ENCODE measurements around the gene TACR1.
"Not testable (repeated sequence)": the region's sequence is repeated elsewhere in the genome, so short reads cannot be mapped to it uniquely, and the experiment has no call there.

The TACR1 gene

DNA sequence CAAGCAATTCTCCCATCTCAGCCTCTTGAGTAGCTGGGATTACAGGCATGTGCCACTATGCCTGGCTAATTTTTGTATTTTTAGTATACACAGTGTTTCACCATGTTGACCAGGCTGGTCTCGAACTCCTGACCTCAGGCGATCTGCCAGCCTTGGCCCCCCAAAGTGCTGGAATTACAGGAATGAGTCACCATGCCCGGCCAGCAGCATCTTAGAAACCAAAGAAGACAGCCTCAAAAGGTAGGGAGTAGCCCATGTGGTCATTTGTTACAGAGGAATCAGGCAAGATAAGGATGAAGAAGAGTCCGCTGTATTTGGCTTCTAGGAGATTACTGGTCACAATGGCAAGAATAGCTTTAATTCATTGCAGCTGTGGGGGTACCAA, 53.1 kb downstream of the TACR1 start:
- not testable (repeated sequence) for DNase-seq (ENCODE audit: low spot score)

- DNase-seq (ENCODE audit: low spot score) = no peak
Measured at GRCh38 chr2:75142081-75142480, 57.2 kb downstream of the TACR1 start.

- no peak for DNase-seq (ENCODE audit: low spot score)
Measured at GRCh38 chr2:75140288-75140687, 59.0 kb downstream of the TACR1 start.

GRCh38 chr2:75139171-75139570, 60.1 kb downstream of the TACR1 start:
- DNase-seq (ENCODE audit: low spot score) = no peak

GRCh38 chr2:75138528-75138927, 60.8 kb downstream of the TACR1 start:
- DNase-seq (ENCODE audit: low spot score) = no peak

DNA sequence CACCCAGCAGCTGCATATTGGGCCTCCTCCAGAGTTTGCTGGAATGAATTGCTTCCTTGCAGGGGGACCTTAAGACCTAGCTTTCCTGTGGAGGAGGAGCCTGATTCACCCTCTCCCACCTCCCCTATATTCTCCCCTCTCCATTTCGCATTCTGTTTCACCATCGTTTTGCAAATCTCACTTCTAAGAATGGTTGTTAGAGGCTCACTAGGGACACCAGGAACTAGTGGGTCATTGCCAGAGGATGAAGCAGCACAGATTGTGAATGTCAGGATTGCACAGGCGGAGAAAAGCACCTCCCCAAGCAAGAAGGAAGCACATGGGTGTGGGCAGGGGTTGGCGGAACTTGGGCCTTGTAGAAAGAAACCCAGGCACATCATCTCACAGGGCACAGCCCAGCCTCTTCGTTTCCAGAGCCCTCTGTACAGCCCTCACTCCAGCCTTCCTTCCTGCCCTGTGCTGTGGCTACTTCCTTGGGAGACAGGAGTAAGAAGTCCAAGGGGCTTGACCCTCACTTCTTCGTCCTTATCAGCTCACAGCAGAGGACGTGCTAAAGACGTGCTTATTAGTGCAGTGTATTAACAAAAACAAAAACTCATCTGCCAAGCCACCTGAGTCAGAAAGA, 63.4 kb downstream of the TACR1 start:
- DNase-seq (ENCODE audit: low spot score) = no peak

- no peak for DNase-seq (ENCODE audit: low spot score)
Measured at GRCh38 chr2:75134860-75135259, 64.5 kb downstream of the TACR1 start.

- no peak for DNase-seq (ENCODE audit: low spot score)
Measured at GRCh38 chr2:75133621-75134570, 65.4 kb downstream of the TACR1 start.

GRCh38 chr2:75130171-75130570, 69.1 kb downstream of the TACR1 start:
- no peak for DNase-seq (ENCODE audit: low spot score)

GRCh38 chr2:75123876-75124275, 75.4 kb downstream of the TACR1 start:
- no peak for DNase-seq (ENCODE audit: low spot score)

GRCh38 chr2:75113231-75113869, 86.0 kb downstream of the TACR1 start:
- no peak for DNase-seq (ENCODE audit: low spot score)

DNA sequence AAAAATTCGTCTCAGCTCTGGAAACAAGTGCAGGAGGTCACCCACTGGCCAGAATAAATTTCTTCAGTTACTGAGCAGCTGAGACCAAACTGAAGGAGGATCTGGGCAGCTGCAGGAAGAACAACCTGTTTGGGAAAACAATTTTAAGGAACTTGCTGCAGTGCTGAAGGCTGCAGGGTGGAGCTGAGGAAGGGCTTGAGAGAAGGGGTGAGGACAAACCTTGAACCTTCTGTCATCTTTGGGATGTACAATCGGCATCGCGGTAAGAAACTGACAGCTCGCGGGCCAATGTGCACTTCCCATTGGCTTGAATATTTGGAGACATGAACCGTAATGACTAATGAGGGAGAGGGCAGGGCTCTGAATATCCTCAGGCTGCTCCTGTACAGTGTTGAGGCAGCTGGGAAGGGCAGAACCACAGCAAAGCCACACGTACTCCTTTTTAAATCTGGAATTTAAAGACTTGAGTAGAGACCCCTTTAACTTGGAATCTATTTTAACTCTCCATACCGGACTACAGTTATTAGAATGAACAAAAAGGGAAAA, 90.3 kb downstream of the TACR1 start:
- no peak for DNase-seq (ENCODE audit: low spot score)

DNA sequence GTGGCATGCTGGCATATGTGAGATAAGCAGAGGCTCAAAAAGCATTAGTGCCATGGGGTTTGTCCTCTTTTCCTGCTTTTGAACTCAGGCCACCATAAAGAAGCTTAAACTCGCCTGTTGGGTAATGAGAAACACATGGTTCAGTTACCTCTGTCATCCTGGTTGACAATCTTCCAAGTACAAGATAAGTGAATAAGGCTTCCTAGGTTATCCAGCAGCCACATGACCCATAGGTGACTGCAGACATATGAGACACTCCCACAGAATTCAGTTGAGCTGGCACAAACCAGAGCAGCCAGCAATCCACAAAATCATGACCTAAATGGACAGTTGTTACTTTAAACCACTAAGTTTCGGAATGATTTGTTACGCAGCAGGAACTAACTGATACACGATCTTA, 97.3 kb downstream of the TACR1 start:
- DNase-seq (ENCODE audit: low spot score) = no peak

DNA sequence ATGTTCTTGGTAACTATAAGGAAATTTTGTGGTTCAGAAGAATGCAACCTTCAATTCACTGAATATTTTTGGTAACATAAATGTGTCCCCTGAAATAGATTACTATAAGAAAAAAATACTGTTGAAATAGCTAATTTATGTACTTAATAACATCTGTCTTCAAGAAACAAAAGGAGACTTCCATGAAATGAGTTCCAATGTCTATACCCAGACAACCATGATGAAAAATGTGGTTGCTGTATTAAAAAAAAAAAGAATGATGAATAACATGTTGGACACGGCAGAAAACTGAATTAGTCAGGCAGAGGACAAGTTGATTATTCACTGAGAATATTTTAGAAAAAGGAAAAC, 98.5 kb downstream of the TACR1 start:
- DNase-seq (ENCODE audit: low spot score) = no peak

GRCh38 chr2:75100011-75100800, 99.1 kb downstream of the TACR1 start:
- peak; percentile 41 for DNase-seq (ENCODE audit: low spot score)

GRCh38 chr2:75099521-75099922, 99.8 kb downstream of the TACR1 start:
- no peak for DNase-seq (ENCODE audit: low spot score)

DNA sequence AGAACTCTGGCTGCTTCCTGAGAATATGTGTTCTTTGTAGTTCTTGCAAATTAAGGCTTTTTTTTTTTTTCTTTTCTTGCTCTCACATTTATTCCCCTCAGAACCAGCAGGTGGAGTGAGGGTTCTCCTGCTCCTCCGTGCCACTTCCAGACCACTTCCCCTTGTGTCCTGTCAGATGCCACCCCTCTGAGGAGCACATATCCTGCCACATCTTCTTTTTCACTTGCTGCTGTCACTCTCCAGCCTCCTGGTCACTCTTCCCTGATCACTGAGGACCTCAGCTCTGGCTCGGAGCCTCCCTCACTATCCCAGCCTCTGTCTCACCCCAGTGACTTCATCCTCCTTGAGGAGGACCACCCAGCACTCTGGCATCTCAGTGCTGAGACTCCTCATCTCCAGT, 100.5 kb downstream of the TACR1 start:
- DNase-seq (ENCODE audit: low spot score) = peak; percentile 9

DNA sequence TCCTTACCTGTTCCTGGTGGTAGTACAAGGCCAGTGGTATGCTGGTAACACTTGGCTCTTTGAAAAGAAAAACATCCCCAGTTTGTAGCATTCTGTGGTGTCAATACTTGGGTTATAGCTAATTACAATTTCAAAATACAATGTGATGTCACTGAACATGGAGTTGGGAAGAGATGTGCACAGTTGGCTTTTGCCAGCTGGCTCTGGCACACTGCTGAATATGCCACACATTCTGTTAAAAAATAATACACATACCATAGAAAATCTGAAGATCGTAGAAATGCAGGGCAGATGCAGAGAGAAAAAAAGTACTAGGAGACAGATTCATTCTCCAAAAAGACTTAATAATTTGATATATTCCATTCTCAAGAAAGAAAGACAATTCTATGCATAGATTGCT, 101.5 kb downstream of the TACR1 start:
- no peak for DNase-seq (ENCODE audit: low spot score)

DNA sequence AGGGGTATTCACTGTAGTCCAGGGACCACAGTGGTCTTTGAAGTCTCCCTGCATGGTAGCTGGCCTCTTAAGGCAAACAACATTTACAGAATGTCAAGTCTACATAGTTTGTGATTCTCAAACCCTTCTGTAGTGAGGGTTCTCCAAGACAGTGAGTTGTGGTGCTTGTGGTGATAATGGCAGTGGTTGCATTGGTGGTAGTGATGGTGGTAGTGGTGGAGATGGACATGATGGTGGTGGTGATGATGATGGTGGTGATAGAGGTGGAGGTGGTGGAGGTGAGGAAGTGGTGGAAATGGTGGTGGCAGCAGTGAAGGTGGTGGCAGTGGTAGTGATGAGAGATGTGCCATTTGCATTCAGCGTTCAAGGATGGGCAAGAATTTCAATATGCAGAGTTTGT, 104.9 kb downstream of the TACR1 start:
- no peak for DNase-seq (ENCODE audit: low spot score)

DNA sequence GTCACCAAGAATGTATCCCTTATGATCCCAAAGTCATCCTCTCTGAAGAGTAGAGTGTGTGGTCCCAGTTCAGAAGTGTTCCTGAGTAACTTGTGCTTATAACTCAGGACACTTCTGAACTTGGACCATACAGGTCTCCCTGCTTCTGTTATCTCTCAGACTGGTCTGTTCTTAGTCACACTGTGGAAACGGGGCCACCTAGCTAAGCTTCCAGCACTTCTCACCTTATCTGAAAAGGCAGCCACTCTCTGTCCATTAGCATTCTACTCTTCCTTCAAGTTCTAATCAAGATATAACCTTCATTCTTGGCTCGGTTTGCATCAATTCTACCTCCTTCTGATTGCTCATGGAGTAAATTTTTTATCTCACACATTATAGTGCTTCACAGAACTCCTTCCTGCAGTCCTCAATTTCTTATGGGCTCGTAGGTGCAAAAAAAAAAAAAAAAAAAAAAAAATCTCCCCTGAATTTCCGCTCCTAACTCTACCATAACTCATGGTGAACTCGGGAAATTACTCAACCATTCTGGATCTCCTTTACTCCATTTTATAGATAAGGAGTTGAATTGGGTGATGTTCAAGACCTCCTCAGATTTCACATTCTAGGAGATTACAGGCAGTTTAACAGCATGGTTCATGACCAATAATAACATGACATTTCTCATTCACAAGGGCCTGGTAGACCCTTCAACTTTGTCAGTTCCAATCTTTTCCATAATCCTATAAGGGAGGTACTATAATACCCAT, 108.4 kb downstream of the TACR1 start:
- no peak for DNase-seq (ENCODE audit: low spot score)

GRCh38 chr2:75089471-75089870, 109.8 kb downstream of the TACR1 start:
- no peak for DNase-seq (ENCODE audit: low spot score)

Data from hepatic stellate cell (primary cell).